HepG2 (cell line): ENCODE results near the gene SERPINI1. TPM values are rescaled to one million over a fixed set of nuclear protein-coding genes. Genes with fewer than 3 reads are reported as not detected.

Source experiments
- ATAC-seq: fragments of 200-7000 bp; cut with Tn5 transposase; 3 replicates; pipeline ENCODE4 v1.9.1; 2020; ENCODE audit warnings: mild to moderate bottlenecking, moderate library complexity
- BruUV-seq: library from RNA; stranded (reverse); fragments of 400-500 nt; replicated peaks from 2 replicates; lab custom pipeline; 2021; lab: Mats Ljungman, UMichigan
- CTCF ChIA-PET: fragments of 300-600 bp; formaldehyde crosslinking; extraction: SDS; loops from one replicate; lab custom pipeline; 2021; ENCODE audit warnings: low total read pairs, inconsistent platforms, low intra/inter-chr PET ratio; lab: Yijun Ruan, JAX
- POLR2A ChIA-PET: fragments of 350-600 bp; sonication (Branson Sonifier 250); formaldehyde crosslinking; loops from one replicate; lab custom pipeline; 2020; ENCODE audit warnings: antibody characterized with exemption, inconsistent platforms; lab: Yijun Ruan, JAX
- DNase-seq: peaks from one replicate; pipeline ENCODE4 v3.0.0-alpha.2; 2015; ENCODE audit warnings: low spot score
- FAIRE-seq: peaks from 3 replicates; lab custom pipeline; 2011; peaks lifted over from hg19 to GRCh38; lab: Jason Lieb, UNC
- H2AFZ ChIP-seq: one replicate; pipeline ENCODE4 v1.6.1; 2011; ENCODE audit warnings: low read length, inconsistent platforms
- H3K27ac ChIP-seq: fragments of 300-600 bp; 3 replicates; pipeline ENCODE4 v1.8.0; 2011; ENCODE audit warnings: mixed run types, mild to moderate bottlenecking, mixed read lengths, low read length, inconsistent platforms; ENCODE audit not compliant: insufficient read depth; ENCODE audit errors: extremely low read length
- H3K27me3 ChIP-seq, 2 experiments: fragments of 200-600 bp in 1 of 2; 2 replicates in 1 of 2; 3 replicates in 1 of 2; pipeline versions ENCODE4 v1.6.0 to v1.8.0; 2011; ENCODE audit warnings: low read length in 2 of 2, mild to moderate bottlenecking in 2 of 2, moderate library complexity in 2 of 2, inconsistent platforms in 1 of 2; ENCODE audit not compliant: insufficient read depth in 2 of 2, control insufficient read depth in 1 of 2
- H3K36me3 ChIP-seq, 2 experiments: fragments of 200-600 bp in 1 of 2; replicated peaks in 1 of 2; 2 replicates in 1 of 2; 3 replicates in 1 of 2; pipeline versions ENCODE4 v1.5.1 to v1.8.0; 2011; ENCODE audit warnings: low read length in 2 of 2, inconsistent platforms in 1 of 2; ENCODE audit not compliant: insufficient read depth in 2 of 2, control insufficient read depth in 1 of 2
- H3K4me1 ChIP-seq: 2 replicates; pipeline ENCODE4 v1.5.1; 2012; ENCODE audit warnings: low read length, inconsistent platforms; ENCODE audit not compliant: insufficient read depth
- H3K4me2 ChIP-seq: 2 replicates; pipeline ENCODE4 v1.6.0; 2011; ENCODE audit warnings: low read depth, low read length, inconsistent platforms
- H3K4me3 ChIP-seq, 3 experiments: fragments of 200-600 bp in 1 of 3; sonication (generic), shearing (Covaris generic) in 1 of 3; replicated peaks in 1 of 3; 2 replicates each; pipeline ENCODE4 v1.5.1; 2011 to 2016; ENCODE audit warnings: low read length in 3 of 3, inconsistent platforms in 2 of 3, low read depth in 2 of 3, mild to moderate bottlenecking in 2 of 3, control low read depth in 1 of 3, mixed read lengths in 1 of 3; ENCODE audit not compliant: insufficient read depth in 1 of 3
- H3K79me2 ChIP-seq: one replicate; pipeline ENCODE4 v1.6.1; 2011; ENCODE audit warnings: low read length, inconsistent platforms; ENCODE audit not compliant: insufficient read depth
- H3K9ac ChIP-seq: 2 replicates; pipeline ENCODE4 v1.6.0; 2011; ENCODE audit warnings: mild to moderate bottlenecking, low read depth, low read length, inconsistent platforms; ENCODE audit not compliant: insufficient read depth
- H3K9me3 ChIP-seq: 2 replicates; pipeline ENCODE4 v1.5.1; 2012; ENCODE audit warnings: mild to moderate bottlenecking, low read length
- H4K20me1 ChIP-seq: 2 replicates; pipeline ENCODE4 v1.6.0; 2011; ENCODE audit warnings: inconsistent platforms, mild to moderate bottlenecking, low read length, moderate library complexity; ENCODE audit not compliant: insufficient read depth
- ARNT2 ChIP-seq: sonication (generic); formaldehyde crosslinking; IDR thresholded peaks from 2 replicates; pipeline ENCODE4 v1.8.0; 2022; ENCODE audit warnings: mild to moderate bottlenecking, low read depth, missing genetic modification reagents, moderate library complexity
- HCFC1 ChIP-seq: fragments of 150-350 bp; IDR thresholded peaks from 2 replicates; pipeline ENCODE4 v1.6.1; 2014; ENCODE audit warnings: low read depth, low read length
- KLF6 ChIP-seq: IDR thresholded peaks from 2 replicates; pipeline ENCODE4 v1.8.0; 2016; ENCODE audit warnings: missing biosample characterization, missing genetic modification reagents
- MBD4 ChIP-seq: IDR thresholded peaks from 2 replicates; pipeline ENCODE4 v1.6.1; 2012; ENCODE audit warnings: low read length, inconsistent platforms, borderline replicate concordance
- NFE2L1 ChIP-seq: sonication (generic); formaldehyde crosslinking; IDR thresholded peaks from 2 replicates; pipeline ENCODE4 v1.4.0; 2020; ENCODE audit warnings: missing genetic modification reagents, mild to moderate bottlenecking, borderline replicate concordance
- SETDB1 ChIP-seq: sonication (generic); formaldehyde crosslinking; IDR thresholded peaks from 2 replicates; pipeline ENCODE4 v1.5.1; 2020; ENCODE audit warnings: missing genetic modification reagents, mild to moderate bottlenecking, borderline replicate concordance
- SKI ChIP-seq: fragments of 450-650 bp; IDR thresholded peaks from one replicate; pipeline ENCODE4 v1.6.1; 2018; ENCODE audit warnings: mild to moderate bottlenecking; ENCODE audit not compliant: partially characterized antibody
- ZBTB7B ChIP-seq: sonication (generic); formaldehyde crosslinking; IDR thresholded peaks from 2 replicates; pipeline ENCODE4 v1.4.0; 2020; ENCODE audit warnings: missing genetic modification reagents
- ZNF557 ChIP-seq: sonication (generic); formaldehyde crosslinking; IDR thresholded peaks from 2 replicates; pipeline ENCODE4 v1.4.0; 2020; ENCODE audit warnings: missing genetic modification reagents
- ZNF615 ChIP-seq: sonication (generic); formaldehyde crosslinking; IDR thresholded peaks from 2 replicates; pipeline ENCODE4 v1.5.0; 2020; ENCODE audit warnings: mild to moderate bottlenecking, missing genetic modification reagents, borderline replicate concordance
- WGBS: methylation state at CpG from one replicate; pipeline ENCODE4 v1.1.6; 2017; ENCODE audit warnings: low lambda C conversion rate; 5-methylcytosine and 5-hydroxymethylcytosine counted together
- in situ Hi-C: cut with HindIII; loops from 2 replicates; pipeline ENCODE4 v1.10.0; 2017; ENCODE audit warnings: low pct_unique_long_range_greater_than_20kb; ENCODE audit not compliant: extremely low pct_ligation_motif_present
- intact Hi-C: fragments of 100-400 bp; cut with micrococcal nuclease; formaldehyde crosslinking; loops from one replicate; pipeline ENCODE4 v1.10.0; 2022; ENCODE audit not compliant: unreplicated experiment
- polyA plus RNA-seq, 8 experiments: library from polyadenylated mRNA; depleted of rRNA in 3 of 8; stranded (reverse) in 7 of 8; unstranded in 1 of 8; fragments of >200 nt; fragmentation: Illumina TruSeq in 4 of 8; extraction: Trizol in 4 of 8; gene quantifications; 2 replicates each; pipeline versions ENCODE4 v1.2.1 to v1.2.3, GENCODE V29; 2011 to 2016; ENCODE audit warnings: low read depth in 4 of 8, missing spikeins in 1 of 8, mixed read lengths in 1 of 8; ENCODE audit not compliant: insufficient read depth in 1 of 8
- total RNA-seq, 5 experiments: library from RNA; depleted of rRNA; stranded (reverse); fragments of >200 nt; fragmentation: Illumina TruSeq; extraction: Trizol; gene quantifications; 2 replicates each; pipeline ENCODE4 v1.2.3, GENCODE V29; 2016; ENCODE audit warnings: low read depth in 1 of 5
- TF ChIP-seq, protein P1 (sequence below): sonication (generic); formaldehyde crosslinking; IDR thresholded peaks from 2 replicates; pipeline ENCODE4 v1.8.1; 2023; ENCODE audit warnings: mild to moderate bottlenecking, inconsistent platforms, moderate library complexity, missing genetic modification reagents, borderline replicate concordance
- TF ChIP-seq, protein P2 (sequence below): sonication (generic); formaldehyde crosslinking; IDR thresholded peaks from 2 replicates; pipeline ENCODE4 v1.4.0; 2020; ENCODE audit warnings: missing genetic modification reagents
- TF ChIP-seq, protein P3 (sequence below): sonication (generic); formaldehyde crosslinking; IDR thresholded peaks from 2 replicates; pipeline ENCODE4 v1.4.0; 2020; ENCODE audit warnings: missing genetic modification reagents, borderline replicate concordance
- TF ChIP-seq, protein P4 (sequence below): sonication (generic); formaldehyde crosslinking; IDR thresholded peaks from 2 replicates; pipeline ENCODE4 v1.8.0; 2022; ENCODE audit warnings: missing genetic modification reagents, mild to moderate bottlenecking, moderate library complexity, borderline replicate concordance

Gene SERPINI1
- total and polyA plus RNA-seq, 2 of the 13 experiments (the other 11 are each of a cell fraction or from before 2014, with no cell fraction given), result 14.7 to 58.0 TPM

DNA sequence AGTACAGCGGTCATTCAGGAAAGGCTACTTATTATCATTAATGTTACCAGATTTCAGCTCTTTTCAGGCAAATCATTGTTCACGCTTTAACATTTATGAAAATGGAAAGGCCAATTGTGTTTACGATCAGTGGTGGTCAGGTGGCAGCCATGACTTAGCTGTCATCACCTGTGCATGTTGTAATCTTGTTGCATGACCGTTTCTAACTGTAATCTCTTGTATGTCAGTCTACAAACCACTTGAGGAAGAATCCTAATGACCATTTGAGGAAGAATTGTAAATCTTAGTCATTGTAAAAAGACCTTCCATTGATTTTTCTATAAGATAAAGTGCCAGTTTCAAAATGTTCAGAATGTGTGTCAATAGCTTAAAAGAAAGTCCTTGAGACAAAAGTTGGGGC is 100.4 kb downstream of the SERPINI1 start (continued):
- TF ChIP-seq, protein P1, sequence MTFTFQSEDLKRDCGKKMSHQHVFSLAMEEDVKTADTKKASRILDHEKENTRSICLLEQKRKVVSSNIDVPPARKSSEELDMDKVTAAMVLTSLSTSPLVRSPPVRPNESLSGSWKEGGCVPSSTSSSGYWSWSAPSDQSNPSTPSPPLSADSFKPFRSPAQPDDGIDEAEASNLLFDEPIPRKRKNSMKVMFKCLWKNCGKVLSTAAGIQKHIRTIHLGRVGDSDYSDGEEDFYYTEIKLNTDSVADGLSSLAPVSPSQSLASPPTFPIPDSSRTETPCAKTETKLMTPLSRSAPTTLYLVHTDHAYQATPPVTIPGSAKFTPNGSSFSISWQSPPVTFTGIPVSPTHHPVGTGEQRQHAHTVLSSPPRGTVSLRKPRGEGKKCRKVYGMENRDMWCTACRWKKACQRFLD (CRISPR knock-in tag), result no peak
- TF ChIP-seq, protein P2, sequence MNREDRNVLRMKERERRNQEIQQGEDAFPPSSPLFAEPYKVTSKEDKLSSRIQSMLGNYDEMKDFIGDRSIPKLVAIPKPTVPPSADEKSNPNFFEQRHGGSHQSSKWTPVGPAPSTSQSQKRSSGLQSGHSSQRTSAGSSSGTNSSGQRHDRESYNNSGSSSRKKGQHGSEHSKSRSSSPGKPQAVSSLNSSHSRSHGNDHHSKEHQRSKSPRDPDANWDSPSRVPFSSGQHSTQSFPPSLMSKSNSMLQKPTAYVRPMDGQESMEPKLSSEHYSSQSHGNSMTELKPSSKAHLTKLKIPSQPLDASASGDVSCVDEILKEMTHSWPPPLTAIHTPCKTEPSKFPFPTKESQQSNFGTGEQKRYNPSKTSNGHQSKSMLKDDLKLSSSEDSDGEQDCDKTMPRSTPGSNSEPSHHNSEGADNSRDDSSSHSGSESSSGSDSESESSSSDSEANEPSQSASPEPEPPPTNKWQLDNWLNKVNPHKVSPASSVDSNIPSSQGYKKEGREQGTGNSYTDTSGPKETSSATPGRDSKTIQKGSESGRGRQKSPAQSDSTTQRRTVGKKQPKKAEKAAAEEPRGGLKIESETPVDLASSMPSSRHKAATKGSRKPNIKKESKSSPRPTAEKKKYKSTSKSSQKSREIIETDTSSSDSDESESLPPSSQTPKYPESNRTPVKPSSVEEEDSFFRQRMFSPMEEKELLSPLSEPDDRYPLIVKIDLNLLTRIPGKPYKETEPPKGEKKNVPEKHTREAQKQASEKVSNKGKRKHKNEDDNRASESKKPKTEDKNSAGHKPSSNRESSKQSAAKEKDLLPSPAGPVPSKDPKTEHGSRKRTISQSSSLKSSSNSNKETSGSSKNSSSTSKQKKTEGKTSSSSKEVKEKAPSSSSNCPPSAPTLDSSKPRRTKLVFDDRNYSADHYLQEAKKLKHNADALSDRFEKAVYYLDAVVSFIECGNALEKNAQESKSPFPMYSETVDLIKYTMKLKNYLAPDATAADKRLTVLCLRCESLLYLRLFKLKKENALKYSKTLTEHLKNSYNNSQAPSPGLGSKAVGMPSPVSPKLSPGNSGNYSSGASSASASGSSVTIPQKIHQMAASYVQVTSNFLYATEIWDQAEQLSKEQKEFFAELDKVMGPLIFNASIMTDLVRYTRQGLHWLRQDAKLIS, result no peak
- TF ChIP-seq ZNF557 (no peak), HCFC1 (no peak)

DNA sequence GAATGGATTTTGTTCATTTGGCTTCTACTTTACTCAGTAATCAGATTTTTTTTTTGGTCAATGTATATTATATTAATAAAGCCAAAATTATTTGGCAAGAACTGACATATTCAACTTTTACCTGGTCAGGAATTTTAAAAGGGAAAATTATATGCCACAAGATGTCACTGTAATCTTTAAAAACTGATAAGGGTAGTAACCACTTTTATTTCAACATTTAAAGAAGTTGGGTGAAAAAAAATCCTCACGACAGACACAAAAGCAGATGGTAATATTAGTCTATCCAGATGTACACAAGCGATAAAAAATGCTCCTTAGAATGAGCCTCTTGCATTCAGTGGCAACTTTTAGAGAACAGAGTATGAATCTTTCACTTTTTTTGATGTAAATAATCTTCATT is 101.9 kb downstream of the SERPINI1 start:
- in situ Hi-C loops (no loop called here), intact Hi-C loops (no loop called here)
- Histone ChIP-seq H3K36me3 (no peaks in the 10 kb centered on the region), H4K20me1 (no peaks in the 10 kb centered on the region), H3K4me3 (no peak overlapping the region), H3K9me3 (no peaks in the 10 kb centered on the region), H3K9ac (no peak overlapping the region), H3K27ac (no peak overlapping the region), H2AFZ (no peak overlapping the region), H3K79me2 (no peaks in the 10 kb centered on the region), H3K4me2 (no peak overlapping the region), H3K27me3 (no peaks in the 10 kb centered on the region; a peak in 1 of 5 replicates), H3K4me1 (no peaks in the 10 kb centered on the region)
- WGBS, result 57% methylated on average over 2 of the region's 2 CpGs
- FAIRE-seq (no peak), DNase-seq (no peak), ATAC-seq (no peak)
- ChIA-PET POLR2A (no interaction called here), CTCF (interaction anchor here (1.2 kb wide), 1 partner anchor 204 kb away, joined by 3 read pairs; no protein-coding TSS in a partner anchor)
- BruUV-seq, result no TSS peak
- TF ChIP-seq SKI, result no peak
- no peak for TF ChIP-seq ZBTB7B (CRISPR knock-in tag)
- TF ChIP-seq ZNF615, result no peak
- no peak for TF ChIP-seq SETDB1 (CRISPR knock-in tag)
- TF ChIP-seq, protein P3, sequence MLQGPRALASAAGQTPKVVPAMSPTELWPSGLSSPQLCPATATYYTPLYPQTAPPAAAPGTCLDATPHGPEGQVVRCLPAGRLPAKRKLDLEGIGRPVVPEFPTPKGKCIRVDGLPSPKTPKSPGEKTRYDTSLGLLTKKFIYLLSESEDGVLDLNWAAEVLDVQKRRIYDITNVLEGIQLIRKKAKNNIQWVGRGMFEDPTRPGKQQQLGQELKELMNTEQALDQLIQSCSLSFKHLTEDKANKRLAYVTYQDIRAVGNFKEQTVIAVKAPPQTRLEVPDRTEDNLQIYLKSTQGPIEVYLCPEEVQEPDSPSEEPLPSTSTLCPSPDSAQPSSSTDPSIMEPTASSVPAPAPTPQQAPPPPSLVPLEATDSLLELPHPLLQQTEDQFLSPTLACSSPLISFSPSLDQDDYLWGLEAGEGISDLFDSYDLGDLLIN (CRISPR knock-in tag), result no peak
- TF ChIP-seq MBD4, result no peak
- TF ChIP-seq ARNT2, result no peak
- TF ChIP-seq, protein P4, sequence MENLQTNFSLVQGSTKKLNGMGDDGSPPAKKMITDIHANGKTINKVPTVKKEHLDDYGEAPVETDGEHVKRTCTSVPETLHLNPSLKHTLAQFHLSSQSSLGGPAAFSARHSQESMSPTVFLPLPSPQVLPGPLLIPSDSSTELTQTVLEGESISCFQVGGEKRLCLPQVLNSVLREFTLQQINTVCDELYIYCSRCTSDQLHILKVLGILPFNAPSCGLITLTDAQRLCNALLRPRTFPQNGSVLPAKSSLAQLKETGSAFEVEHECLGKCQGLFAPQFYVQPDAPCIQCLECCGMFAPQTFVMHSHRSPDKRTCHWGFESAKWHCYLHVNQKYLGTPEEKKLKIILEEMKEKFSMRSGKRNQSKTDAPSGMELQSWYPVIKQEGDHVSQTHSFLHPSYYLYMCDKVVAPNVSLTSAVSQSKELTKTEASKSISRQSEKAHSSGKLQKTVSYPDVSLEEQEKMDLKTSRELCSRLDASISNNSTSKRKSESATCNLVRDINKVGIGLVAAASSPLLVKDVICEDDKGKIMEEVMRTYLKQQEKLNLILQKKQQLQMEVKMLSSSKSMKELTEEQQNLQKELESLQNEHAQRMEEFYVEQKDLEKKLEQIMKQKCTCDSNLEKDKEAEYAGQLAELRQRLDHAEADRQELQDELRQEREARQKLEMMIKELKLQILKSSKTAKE, result no peak
- no peak for TF ChIP-seq KLF6 (CRISPR knock-in tag)
- no peak for TF ChIP-seq NFE2L1 (CRISPR knock-in tag)
